ENCODE data around the gene SLC17A4.

- TF ChIP-seq POLR2A (IDR thresholded peaks at IDR 0.05) (no peak), CTCF (IDR thresholded peaks at IDR 0.05) (peak; percentile 55 to 62 (median 58))
These were observed 36.4 kb upstream of the SLC17A4 start for GRCh38 chr6:25717866-25718740.
